Calu3 (cell line): ENCODE data around the gene PAPSS1. TPM values are rescaled to one million over a fixed set of nuclear protein-coding genes. Genes with fewer than 3 reads are reported as not detected.

ENCODE experiments used
- BruUV-seq: library from RNA; stranded (reverse); fragments of 400-500 nt; replicated peaks from 2 replicates; lab custom pipeline; 2021; lab: Mats Ljungman, UMichigan
- CTCF ChIA-PET: fragments of 300-600 bp; sonication (Branson Sonifier 250); formaldehyde crosslinking; loops from one replicate; lab custom pipeline; 2022; ENCODE audit warnings: antibody characterized with exemption; lab: Charles Lee
- DNase-seq: peaks from one replicate; pipeline ENCODE4 v3.0.0; 2022
- H3K27ac Mint-ChIP-seq: one replicate; pipeline ENCODE4 v1.8.0; 2022; ENCODE audit warnings: mixed read lengths; ENCODE audit not compliant: unreplicated experiment
- H3K27me3 Mint-ChIP-seq: one replicate; pipeline ENCODE4 v1.8.0; 2022; ENCODE audit warnings: mixed read lengths; ENCODE audit not compliant: unreplicated experiment
- H3K36me3 Mint-ChIP-seq: one replicate; pipeline ENCODE4 v1.8.0; 2022; ENCODE audit warnings: mild to moderate bottlenecking, moderate library complexity, mixed read lengths; ENCODE audit not compliant: insufficient read depth, unreplicated experiment
- H3K4me1 Mint-ChIP-seq: one replicate; pipeline ENCODE4 v1.8.0; 2022; ENCODE audit warnings: mild to moderate bottlenecking, low read depth, mixed read lengths; ENCODE audit not compliant: unreplicated experiment
- H3K4me3 Mint-ChIP-seq: one replicate; pipeline ENCODE4 v1.8.0; 2022; ENCODE audit warnings: mild to moderate bottlenecking, low read depth, moderate library complexity, mixed read lengths; ENCODE audit not compliant: unreplicated experiment
- H3K9me3 Mint-ChIP-seq: one replicate; pipeline ENCODE4 v1.8.0; 2022; ENCODE audit warnings: low read depth, mixed read lengths; ENCODE audit not compliant: unreplicated experiment
- intact Hi-C: fragments of 100-400 bp; cut with micrococcal nuclease; formaldehyde crosslinking; loops from one replicate; pipeline ENCODE4 v1.10.0; 2022; ENCODE audit not compliant: unreplicated experiment
- total RNA-seq: library from RNA; stranded (reverse); gene quantifications from 2 replicates; pipeline ENCODE4 v1.2.3, GENCODE V29; 2022
- TF ChIP-seq, protein P1 (sequence below): fragments of 200-600 bp; IDR thresholded peaks from one replicate; pipeline ENCODE4 v1.8.0; 2022; ENCODE audit warnings: antibody characterized with exemption; ENCODE audit not compliant: unreplicated experiment

Gene PAPSS1
- total RNA-seq, 1 experiment from 2014 or later, result 41.6 TPM

DNA sequence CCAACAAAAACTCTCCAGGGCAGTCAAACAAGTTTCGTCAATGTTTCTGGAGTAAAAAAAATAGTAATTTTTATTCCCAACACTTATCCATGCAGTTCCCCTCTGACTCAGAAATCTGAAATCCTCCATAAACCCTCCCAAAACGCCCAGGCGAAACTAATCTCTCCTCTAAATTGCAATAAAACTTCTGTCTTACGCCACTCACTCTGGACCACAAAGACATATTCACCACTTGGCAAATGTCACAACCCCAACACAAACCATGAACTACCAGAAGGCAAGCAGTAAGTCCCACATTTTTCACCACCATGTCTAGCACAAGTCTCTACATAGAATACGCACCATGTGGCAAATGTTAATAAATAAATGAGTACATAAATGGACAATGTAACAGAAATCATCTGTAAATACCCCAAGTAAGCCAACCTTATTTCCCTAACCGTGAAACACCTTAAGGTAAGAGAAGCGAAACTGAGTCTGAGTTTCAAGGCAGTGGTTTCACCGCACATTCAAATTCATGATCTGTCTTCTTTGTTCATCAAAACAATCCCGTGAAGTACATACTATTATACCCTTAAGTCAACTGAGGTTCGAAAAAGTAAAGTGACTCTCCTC is 1.6 kb downstream of the PAPSS1 start:
- H3K36me3 Mint-ChIP-seq, result peaks cover 24% of the 10 kb centered on the region
- H3K27ac Mint-ChIP-seq, result no peak overlapping the region
- intact Hi-C loops, result no loop called here
- H3K27me3 Mint-ChIP-seq, result no peaks in the 10 kb centered on the region
- peaks cover 28% of the 10 kb centered on the region for H3K4me1 Mint-ChIP-seq
- CTCF ChIA-PET, result no interaction called here
- H3K9me3 Mint-ChIP-seq, result no peaks in the 10 kb centered on the region
- TF ChIP-seq, protein P1, sequence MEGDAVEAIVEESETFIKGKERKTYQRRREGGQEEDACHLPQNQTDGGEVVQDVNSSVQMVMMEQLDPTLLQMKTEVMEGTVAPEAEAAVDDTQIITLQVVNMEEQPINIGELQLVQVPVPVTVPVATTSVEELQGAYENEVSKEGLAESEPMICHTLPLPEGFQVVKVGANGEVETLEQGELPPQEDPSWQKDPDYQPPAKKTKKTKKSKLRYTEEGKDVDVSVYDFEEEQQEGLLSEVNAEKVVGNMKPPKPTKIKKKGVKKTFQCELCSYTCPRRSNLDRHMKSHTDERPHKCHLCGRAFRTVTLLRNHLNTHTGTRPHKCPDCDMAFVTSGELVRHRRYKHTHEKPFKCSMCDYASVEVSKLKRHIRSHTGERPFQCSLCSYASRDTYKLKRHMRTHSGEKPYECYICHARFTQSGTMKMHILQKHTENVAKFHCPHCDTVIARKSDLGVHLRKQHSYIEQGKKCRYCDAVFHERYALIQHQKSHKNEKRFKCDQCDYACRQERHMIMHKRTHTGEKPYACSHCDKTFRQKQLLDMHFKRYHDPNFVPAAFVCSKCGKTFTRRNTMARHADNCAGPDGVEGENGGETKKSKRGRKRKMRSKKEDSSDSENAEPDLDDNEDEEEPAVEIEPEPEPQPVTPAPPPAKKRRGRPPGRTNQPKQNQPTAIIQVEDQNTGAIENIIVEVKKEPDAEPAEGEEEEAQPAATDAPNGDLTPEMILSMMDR, result no peak
- DNase-seq, result no peak
- H3K4me3 Mint-ChIP-seq, result peak overlapping the region; percentile 84
- BruUV-seq, result no TSS peak

DNA sequence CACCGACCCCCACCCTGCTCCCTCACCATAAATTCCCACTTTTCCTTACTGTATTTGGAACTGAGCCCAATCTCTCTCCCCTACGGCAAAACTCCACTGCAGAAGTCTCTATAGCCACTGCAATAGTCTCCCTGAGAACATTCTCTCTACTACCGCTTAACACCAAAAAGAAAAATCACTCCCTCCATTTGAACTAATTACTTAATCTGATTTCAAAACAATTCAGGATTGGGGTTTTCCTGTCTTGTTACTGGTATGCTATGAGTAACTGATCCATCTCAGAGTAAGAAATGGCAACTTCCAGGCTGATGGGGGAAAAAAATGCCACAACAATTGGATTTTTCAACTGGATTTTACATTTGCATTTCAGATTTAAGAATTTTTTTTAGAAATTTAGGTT is 5.8 kb downstream of the PAPSS1 start:
- DNase-seq, result no peak
- Mint-ChIP-seq H3K9me3 (no peaks in the 10 kb centered on the region), H3K27ac (peak overlapping the region; percentile 76), H3K4me1 (peaks cover 50% of the 10 kb centered on the region), H3K4me3 (peak overlapping the region; percentile 34), H3K27me3 (no peaks in the 10 kb centered on the region), H3K36me3 (peaks cover 7% of the 10 kb centered on the region)
- CTCF ChIA-PET, result no interaction called here
- BruUV-seq, result no TSS peak
- TF ChIP-seq, protein P1, result no peak
- intact Hi-C loops, result no loop called here

DNA sequence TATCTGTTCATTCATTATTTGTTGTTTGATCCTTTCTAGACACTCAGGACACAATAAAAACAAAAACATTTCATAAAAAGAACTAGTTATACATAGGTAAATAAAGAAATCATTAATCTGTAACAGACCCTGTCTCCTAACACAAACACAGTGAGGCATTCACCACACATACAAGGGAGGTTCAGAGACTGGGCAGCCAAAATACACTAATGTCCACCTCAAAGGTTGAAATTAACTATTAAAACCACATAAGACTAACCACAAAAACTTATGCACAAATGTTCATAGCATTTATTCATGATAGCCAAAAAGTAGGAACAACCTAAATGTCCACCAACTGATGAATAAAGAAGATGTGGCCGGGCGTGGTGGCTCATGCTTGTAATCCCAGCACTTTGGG is 7.8 kb downstream of the PAPSS1 start:
- H3K4me1 Mint-ChIP-seq, result peaks cover 34% of the 10 kb centered on the region
- no peaks in the 10 kb centered on the region for H3K27me3 Mint-ChIP-seq
- peaks cover 5% of the 10 kb centered on the region for H3K36me3 Mint-ChIP-seq
- BruUV-seq, result no TSS peak
- H3K27ac Mint-ChIP-seq, result no peak overlapping the region
- CTCF ChIA-PET, result no interaction called here
- no peaks in the 10 kb centered on the region for H3K9me3 Mint-ChIP-seq
- DNase-seq, result no peak
- TF ChIP-seq, protein P1, result no peak
- intact Hi-C loops, result no loop called here
- no peak overlapping the region for H3K4me3 Mint-ChIP-seq

DNA sequence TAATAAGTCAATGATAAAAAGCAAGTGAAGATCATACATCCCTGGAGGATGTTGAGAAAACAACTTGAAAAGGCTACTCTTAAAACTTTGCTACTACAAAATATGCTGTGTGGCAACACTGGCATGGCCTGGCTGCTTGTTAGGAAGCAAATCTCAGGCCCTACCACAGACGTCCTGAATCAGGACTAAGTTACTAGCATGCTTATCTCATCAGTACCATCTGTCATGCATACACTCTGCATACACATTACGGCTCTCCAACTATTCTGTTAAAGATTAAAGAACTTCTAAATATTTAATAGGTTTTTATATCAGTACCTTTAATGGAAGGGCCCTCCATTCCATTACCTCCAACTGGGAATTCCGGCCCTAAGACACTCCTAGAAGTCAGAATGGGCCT is 8.2 kb downstream of the PAPSS1 start:
- Mint-ChIP-seq H3K36me3 (peaks cover 5% of the 10 kb centered on the region), H3K27ac (no peak overlapping the region), H3K27me3 (no peaks in the 10 kb centered on the region), H3K4me3 (no peak overlapping the region), H3K4me1 (peaks cover 34% of the 10 kb centered on the region), H3K9me3 (no peaks in the 10 kb centered on the region)
- CTCF ChIA-PET, result no interaction called here
- TF ChIP-seq, protein P1, result no peak
- intact Hi-C loops, result no loop called here
- DNase-seq, result no peak
- BruUV-seq, result no TSS peak
